C4-2B (cell line): ENCODE results near the gene UFM1.

ENCODE experiments used
- ZFX ChIP-seq: fragments of 450-650 bp; IDR thresholded peaks from 2 replicates; pipeline ENCODE4 v1.6.1; 2017
- TF ChIP-seq, protein P1 (sequence below): fragments of 450-650 bp; conservative IDR thresholded peaks from 2 replicates; pipeline ENCODE4 v1.5.1; 2017; ENCODE audit warnings: mild to moderate bottlenecking

DNA sequence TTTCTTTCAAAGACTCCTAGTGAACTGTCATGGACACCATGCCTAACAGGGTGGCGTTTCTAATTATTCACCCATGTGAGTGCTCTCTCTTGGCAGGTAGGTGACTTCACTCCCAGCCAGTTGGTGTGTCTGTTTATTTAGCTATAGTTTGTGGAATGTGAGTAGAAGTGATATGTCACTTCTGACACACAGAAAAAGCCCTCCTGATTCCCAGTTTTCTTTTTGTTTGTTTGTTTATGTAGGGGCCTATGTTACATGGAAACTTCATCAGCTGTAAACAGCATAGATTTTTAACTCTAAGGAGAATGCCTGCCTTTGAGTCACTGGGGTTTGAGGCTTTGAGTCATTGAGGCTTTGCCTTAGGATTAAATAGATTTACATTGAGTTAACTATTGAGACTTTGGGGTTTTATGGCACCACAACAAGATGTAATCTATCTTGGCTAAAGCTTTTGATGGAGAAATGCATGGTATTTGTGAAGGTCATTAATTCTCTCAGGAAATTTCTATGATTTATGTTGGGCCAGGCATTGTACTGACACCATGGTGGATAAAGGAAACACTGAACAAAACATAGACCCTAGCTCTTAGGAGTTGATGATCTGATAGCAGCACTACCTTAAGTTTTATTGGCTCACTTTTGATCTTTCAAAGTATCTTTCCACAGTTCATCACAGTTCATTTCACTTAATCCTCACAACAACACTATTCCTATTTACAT, 45.3 kb downstream of the UFM1 start:
- TF ChIP-seq, protein P1, sequence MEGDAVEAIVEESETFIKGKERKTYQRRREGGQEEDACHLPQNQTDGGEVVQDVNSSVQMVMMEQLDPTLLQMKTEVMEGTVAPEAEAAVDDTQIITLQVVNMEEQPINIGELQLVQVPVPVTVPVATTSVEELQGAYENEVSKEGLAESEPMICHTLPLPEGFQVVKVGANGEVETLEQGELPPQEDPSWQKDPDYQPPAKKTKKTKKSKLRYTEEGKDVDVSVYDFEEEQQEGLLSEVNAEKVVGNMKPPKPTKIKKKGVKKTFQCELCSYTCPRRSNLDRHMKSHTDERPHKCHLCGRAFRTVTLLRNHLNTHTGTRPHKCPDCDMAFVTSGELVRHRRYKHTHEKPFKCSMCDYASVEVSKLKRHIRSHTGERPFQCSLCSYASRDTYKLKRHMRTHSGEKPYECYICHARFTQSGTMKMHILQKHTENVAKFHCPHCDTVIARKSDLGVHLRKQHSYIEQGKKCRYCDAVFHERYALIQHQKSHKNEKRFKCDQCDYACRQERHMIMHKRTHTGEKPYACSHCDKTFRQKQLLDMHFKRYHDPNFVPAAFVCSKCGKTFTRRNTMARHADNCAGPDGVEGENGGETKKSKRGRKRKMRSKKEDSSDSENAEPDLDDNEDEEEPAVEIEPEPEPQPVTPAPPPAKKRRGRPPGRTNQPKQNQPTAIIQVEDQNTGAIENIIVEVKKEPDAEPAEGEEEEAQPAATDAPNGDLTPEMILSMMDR, result no peak
- TF ChIP-seq ZFX, result no peak
